ENCODE data around the gene LLGL1.

DNA sequence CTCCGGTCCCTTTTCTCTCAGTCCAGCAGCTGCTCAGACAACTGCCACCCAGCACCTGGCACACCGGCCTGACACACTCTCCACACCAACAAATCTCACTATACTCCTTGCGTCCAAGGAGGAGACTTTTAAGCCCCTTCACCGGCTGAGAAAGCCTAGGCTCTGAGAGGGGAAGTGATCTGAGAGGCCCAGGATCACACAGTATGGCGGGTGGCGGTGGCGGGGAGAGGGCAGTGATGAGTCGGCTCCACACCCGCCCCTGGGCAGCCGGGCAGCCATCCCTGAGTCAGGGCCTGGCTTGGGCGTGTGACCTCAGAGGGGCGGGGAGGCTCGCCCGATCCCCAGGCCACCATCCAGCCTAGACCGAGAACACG lies 32.5 kb downstream of the LLGL1 start:
- TF ChIP-seq, protein P1, sequence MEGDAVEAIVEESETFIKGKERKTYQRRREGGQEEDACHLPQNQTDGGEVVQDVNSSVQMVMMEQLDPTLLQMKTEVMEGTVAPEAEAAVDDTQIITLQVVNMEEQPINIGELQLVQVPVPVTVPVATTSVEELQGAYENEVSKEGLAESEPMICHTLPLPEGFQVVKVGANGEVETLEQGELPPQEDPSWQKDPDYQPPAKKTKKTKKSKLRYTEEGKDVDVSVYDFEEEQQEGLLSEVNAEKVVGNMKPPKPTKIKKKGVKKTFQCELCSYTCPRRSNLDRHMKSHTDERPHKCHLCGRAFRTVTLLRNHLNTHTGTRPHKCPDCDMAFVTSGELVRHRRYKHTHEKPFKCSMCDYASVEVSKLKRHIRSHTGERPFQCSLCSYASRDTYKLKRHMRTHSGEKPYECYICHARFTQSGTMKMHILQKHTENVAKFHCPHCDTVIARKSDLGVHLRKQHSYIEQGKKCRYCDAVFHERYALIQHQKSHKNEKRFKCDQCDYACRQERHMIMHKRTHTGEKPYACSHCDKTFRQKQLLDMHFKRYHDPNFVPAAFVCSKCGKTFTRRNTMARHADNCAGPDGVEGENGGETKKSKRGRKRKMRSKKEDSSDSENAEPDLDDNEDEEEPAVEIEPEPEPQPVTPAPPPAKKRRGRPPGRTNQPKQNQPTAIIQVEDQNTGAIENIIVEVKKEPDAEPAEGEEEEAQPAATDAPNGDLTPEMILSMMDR (conservative IDR thresholded peaks at IDR 0.05; ENCODE audit: low read depth, low read length) = no peak
- no peak for TF ChIP-seq EZH2phosphoT487 (IDR thresholded peaks at IDR 0.05; ENCODE audit: borderline replicate concordance, low read length)
